ENCODE measurements around the gene ZNF660.
A peak's percentile ranks its signal among the peaks of the same experiment; 100 is the strongest.

The ZNF660 gene

GRCh38 chr3:44596621-44597020 is 11.9 kb downstream of the ZNF660 start:
- TF ChIP-seq CTCF (conservative IDR thresholded peaks at IDR 0.05; ENCODE audit: low read depth, low read length) = no peak
- Histone ChIP-seq H3K4me3 (IDR thresholded peaks at IDR 0.05; ENCODE audit: insufficient read depth, low read depth, low read length) (no peak overlapping the region), H3K9ac (no peak overlapping the region), H3K27ac (no peak overlapping the region), H4K20me1 (ENCODE audit: insufficient read depth) (no peaks in the 10 kb centered on the region), H3K36me3 (ENCODE audit: insufficient read depth) (no peaks in the 10 kb centered on the region), H2AFZ (ENCODE audit: low read depth) (no peak overlapping the region), H3K4me2 (no peak overlapping the region), H3K4me1 (ENCODE audit: low read depth, poor library complexity, severe bottlenecking) (no peaks in the 10 kb centered on the region), H3K27me3 (ENCODE audit: insufficient read depth, low read depth) (no peaks in the 10 kb centered on the region), H3K79me2 (ENCODE audit: insufficient read depth, low read depth) (no peaks in the 10 kb centered on the region)

- H3K9ac ChIP-seq = no peak overlapping the region
- H3K4me1 ChIP-seq (ENCODE audit: low read depth, poor library complexity, severe bottlenecking) = no peaks in the 10 kb centered on the region
- no peaks in the 10 kb centered on the region for H3K27me3 ChIP-seq (ENCODE audit: insufficient read depth, low read depth)
- TF ChIP-seq CTCF (conservative IDR thresholded peaks at IDR 0.05; ENCODE audit: low read depth, low read length) = no peak
- H4K20me1 ChIP-seq (ENCODE audit: insufficient read depth) = no peaks in the 10 kb centered on the region
- H3K4me3 ChIP-seq (IDR thresholded peaks at IDR 0.05; ENCODE audit: insufficient read depth, low read depth, low read length) = no peak overlapping the region
- no peak overlapping the region for H3K27ac ChIP-seq
- H2AFZ ChIP-seq (ENCODE audit: low read depth) = no peak overlapping the region
- no peak overlapping the region for H3K4me2 ChIP-seq
- H3K36me3 ChIP-seq (ENCODE audit: insufficient read depth) = no peaks in the 10 kb centered on the region
- no peaks in the 10 kb centered on the region for H3K79me2 ChIP-seq (ENCODE audit: insufficient read depth, low read depth)
Measured at GRCh38 chr3:44601749-44602148, 17.0 kb downstream of the ZNF660 start.

GRCh38 chr3:44612678-44613077 is 27.9 kb downstream of the ZNF660 start:
- no peaks in the 10 kb centered on the region for H3K79me2 ChIP-seq (ENCODE audit: insufficient read depth, low read depth)
- no peaks in the 10 kb centered on the region for H3K27me3 ChIP-seq (ENCODE audit: insufficient read depth, low read depth)
- H3K4me3 ChIP-seq (IDR thresholded peaks at IDR 0.05; ENCODE audit: insufficient read depth, low read depth, low read length) = no peak overlapping the region
- TF ChIP-seq CTCF (conservative IDR thresholded peaks at IDR 0.05; ENCODE audit: low read depth, low read length) = no peak
- no peak overlapping the region for H3K27ac ChIP-seq
- no peaks in the 10 kb centered on the region for H4K20me1 ChIP-seq (ENCODE audit: insufficient read depth)
- H2AFZ ChIP-seq (ENCODE audit: low read depth) = no peak overlapping the region
- H3K36me3 ChIP-seq (ENCODE audit: insufficient read depth) = no peaks in the 10 kb centered on the region
- no peaks in the 10 kb centered on the region for H3K4me1 ChIP-seq (ENCODE audit: low read depth, poor library complexity, severe bottlenecking)
- no peak overlapping the region for H3K9ac ChIP-seq
- no peak overlapping the region for H3K4me2 ChIP-seq

- Histone ChIP-seq H3K27me3 (ENCODE audit: insufficient read depth, low read depth) (no peaks in the 10 kb centered on the region), H3K4me3 (IDR thresholded peaks at IDR 0.05; ENCODE audit: insufficient read depth, low read depth, low read length) (no peak within 1 kb of the TSS), H4K20me1 (ENCODE audit: insufficient read depth) (no peaks in the 10 kb centered on the region), H2AFZ (ENCODE audit: low read depth) (peak within 1 kb of the TSS; percentile 69), H3K4me2 (no peak within 1 kb of the TSS), H3K27ac (no peak within 1 kb of the TSS), H3K79me2 (ENCODE audit: insufficient read depth, low read depth) (no peaks in the 10 kb centered on the region), H3K9ac (peak within 1 kb of the TSS; percentile 30; the same call in 1 of the 2 replicates), H3K36me3 (ENCODE audit: insufficient read depth) (no peaks in the 10 kb centered on the region), H3K4me1 (ENCODE audit: low read depth, poor library complexity, severe bottlenecking) (no peaks in the 10 kb centered on the region)
- no peak for TF ChIP-seq CTCF (conservative IDR thresholded peaks at IDR 0.05; ENCODE audit: low read depth, low read length)
Measured at GRCh38 chr3:44624749-44625480, 40.2 kb downstream of the ZNF660 start, which contains the start of gene ZNF197. TSS of gene ZNF197 (plus strand) at chr3:44625036. CDS start at chr3:44629155, 4,119 bp downstream.
